AG04450 (cell line): ENCODE measurements around the gene DEFB125. TPM values are rescaled to one million over a fixed set of nuclear protein-coding genes. Genes with fewer than 3 reads are reported as not detected.
A peak's percentile ranks its signal among the peaks of the same experiment; 100 is the strongest.

Experiments used
- CTCF ChIA-PET: fragments of 300-600, 350-600 bp; formaldehyde crosslinking; extraction: SDS; loops from one replicate; lab custom pipeline; 2022; ENCODE audit warnings: antibody characterized with exemption, inconsistent platforms; lab: Charles Lee
- POLR2A ChIA-PET: fragments of 350-600 bp; formaldehyde crosslinking; extraction: SDS; loops from one replicate; lab custom pipeline; 2021; ENCODE audit warnings: antibody characterized with exemption, inconsistent platforms; lab: Yijun Ruan, JAX
- DNase-seq: peaks from one replicate; pipeline ENCODE4 v3.0.0-alpha.2; 2011; ENCODE audit warnings: low read depth, low spot score
- H3K27ac ChIP-seq: one replicate; pipeline ENCODE4 v1.5.1; 2012; ENCODE audit warnings: low read depth, low read length, control low read depth
- H3K27me3 ChIP-seq: one replicate; pipeline ENCODE4 v1.6.0; 2012; ENCODE audit warnings: low read length; ENCODE audit not compliant: control insufficient read depth, insufficient read depth
- H3K4me3 ChIP-seq: 2 replicates; pipeline ENCODE4 v1.5.1; 2011; ENCODE audit warnings: mild to moderate bottlenecking, low read depth, low read length, control low read depth
- H3K9me3 ChIP-seq: 2 replicates; pipeline ENCODE4 v1.5.1; 2012; ENCODE audit warnings: low read length; ENCODE audit not compliant: control insufficient read depth, insufficient read depth
- polyA minus RNA-seq: library from RNA; depleted of rRNA, polyadenylated mRNA; stranded (reverse); fragments of >200 nt; gene quantifications from 2 replicates; pipeline ENCODE4 v1.2.3, GENCODE V29; 2011; rRNA and poly(A)+ RNA removed
- polyA plus RNA-seq: library from polyadenylated mRNA; depleted of rRNA; stranded (reverse); fragments of >200 nt; gene quantifications from 2 replicates; pipeline ENCODE4 v1.2.3, GENCODE V29; 2011; rRNA removed
- TF ChIP-seq, protein P1 (sequence below): IDR thresholded peaks from 2 replicates; pipeline ENCODE4 v1.5.1; 2011; ENCODE audit warnings: low read depth, low read length, control low read depth, inconsistent platforms

Gene DEFB125, protein sequence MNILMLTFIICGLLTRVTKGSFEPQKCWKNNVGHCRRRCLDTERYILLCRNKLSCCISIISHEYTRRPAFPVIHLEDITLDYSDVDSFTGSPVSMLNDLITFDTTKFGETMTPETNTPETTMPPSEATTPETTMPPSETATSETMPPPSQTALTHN
- polyA plus RNA-seq (not detected in 2 replicates), polyA minus RNA-seq (not detected in 2 replicates)

DNA sequence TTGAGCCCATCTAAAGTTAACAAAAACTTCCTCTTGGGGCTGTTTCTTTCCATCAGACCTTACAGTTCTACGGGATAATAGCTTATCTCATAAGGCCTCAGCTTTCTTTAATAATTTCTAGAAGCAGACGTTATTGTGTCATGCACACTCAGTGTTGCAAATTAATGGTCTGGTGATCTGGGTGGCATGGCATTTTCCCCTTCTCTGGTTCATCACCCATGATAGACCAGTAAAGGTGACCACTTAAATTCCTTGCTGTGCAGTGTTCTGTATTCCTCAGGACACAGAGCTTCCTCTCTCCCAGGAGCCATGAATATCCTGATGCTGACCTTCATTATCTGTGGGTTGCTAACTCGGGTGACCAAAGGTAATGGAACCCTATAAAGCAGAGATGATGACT lies at the start of gene DEFB125:
Gene DEFB125 (plus strand): TSS at position 272 of the 400 bp plus-strand sequence. CDS start 38 bp downstream, at position 310.
- Histone ChIP-seq H3K4me3 (no peak within 1 kb of the TSS), H3K27me3 (peaks cover 4% of the 10 kb centered on the region), H3K9me3 (no peaks in the 10 kb centered on the region), H3K27ac (no peak within 1 kb of the TSS)
- DNase-seq = no peak
- POLR2A ChIA-PET = no interaction called here
- TF ChIP-seq, protein P1, sequence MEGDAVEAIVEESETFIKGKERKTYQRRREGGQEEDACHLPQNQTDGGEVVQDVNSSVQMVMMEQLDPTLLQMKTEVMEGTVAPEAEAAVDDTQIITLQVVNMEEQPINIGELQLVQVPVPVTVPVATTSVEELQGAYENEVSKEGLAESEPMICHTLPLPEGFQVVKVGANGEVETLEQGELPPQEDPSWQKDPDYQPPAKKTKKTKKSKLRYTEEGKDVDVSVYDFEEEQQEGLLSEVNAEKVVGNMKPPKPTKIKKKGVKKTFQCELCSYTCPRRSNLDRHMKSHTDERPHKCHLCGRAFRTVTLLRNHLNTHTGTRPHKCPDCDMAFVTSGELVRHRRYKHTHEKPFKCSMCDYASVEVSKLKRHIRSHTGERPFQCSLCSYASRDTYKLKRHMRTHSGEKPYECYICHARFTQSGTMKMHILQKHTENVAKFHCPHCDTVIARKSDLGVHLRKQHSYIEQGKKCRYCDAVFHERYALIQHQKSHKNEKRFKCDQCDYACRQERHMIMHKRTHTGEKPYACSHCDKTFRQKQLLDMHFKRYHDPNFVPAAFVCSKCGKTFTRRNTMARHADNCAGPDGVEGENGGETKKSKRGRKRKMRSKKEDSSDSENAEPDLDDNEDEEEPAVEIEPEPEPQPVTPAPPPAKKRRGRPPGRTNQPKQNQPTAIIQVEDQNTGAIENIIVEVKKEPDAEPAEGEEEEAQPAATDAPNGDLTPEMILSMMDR = no peak
- CTCF ChIA-PET = no interaction called here

DNA sequence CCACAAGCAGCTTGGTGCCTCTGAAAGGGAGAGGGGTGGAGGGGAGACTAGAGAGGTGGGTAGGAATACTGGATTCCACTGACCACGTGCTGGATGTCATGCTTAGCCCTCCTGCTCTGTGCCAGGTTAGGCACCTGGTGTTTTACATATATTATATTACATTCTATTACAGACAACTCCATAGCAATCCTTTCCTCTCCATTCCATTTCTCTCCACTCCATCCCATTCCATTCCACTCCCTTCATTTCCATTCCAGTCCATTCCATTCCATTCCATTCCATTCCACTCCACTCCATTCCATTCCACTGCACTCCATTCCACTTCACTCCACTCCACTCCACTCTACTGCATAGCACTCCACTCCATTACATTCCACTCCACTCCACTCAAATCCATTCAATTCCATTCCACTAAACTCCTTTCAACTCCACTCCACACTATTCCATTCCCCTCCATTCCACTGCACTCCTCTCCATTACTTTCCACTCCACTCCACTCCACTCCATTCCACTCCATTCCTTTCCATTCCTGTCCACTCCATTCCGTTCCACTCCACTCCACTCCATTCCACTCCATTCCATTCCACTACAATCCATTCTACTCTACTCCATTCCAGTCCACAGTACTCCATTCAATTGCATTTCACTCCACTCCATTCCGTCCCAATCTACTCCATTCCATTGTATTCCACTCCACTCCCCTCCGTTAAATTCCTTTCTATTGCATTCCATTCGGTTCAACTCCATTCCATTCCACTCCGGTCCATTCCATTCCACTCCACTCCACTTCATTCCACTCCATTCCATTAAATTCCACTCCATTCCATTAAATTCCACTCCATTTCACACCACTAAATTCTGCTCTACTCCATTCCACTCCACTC lies 27.2 kb upstream of the DEFB125 start:
- H3K27ac ChIP-seq = peak overlapping the region; percentile 73
- DNase-seq = no peak

DNA sequence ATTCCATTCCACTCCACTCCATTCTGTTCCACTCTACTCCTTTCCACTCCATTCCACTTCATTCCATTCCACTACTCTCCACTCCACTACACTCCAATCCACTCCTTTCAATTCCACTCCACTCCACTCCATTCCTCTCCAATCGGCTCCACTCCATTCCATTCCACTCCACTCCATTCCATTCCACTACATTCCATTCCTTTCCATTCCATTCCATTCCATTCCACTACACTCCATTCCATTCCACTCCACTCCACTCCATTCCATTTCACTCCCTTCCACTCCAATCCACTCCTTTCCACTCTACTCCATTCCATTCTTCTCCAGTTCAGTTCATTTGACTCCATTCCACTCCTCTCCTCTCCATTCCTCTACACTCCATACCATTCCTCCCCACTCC lies 26.2 kb upstream of the DEFB125 start:
- TF ChIP-seq, protein P1 = no peak
- no peaks in the 10 kb centered on the region for H3K27me3 ChIP-seq
- no peak for DNase-seq
- CTCF ChIA-PET = no interaction called here
- POLR2A ChIA-PET = no interaction called here
- H3K4me3 ChIP-seq = no peak overlapping the region
- H3K9me3 ChIP-seq = peaks cover 49% of the 10 kb centered on the region
- no peak overlapping the region for H3K27ac ChIP-seq

More for the DNA sequence above, 27.2 kb upstream of the DEFB125 start:
- H3K27me3 ChIP-seq = no peaks in the 10 kb centered on the region
- no peak overlapping the region for H3K4me3 ChIP-seq
- ChIA-PET CTCF (no interaction called here), POLR2A (no interaction called here)
- peaks cover 44% of the 10 kb centered on the region for H3K9me3 ChIP-seq
- TF ChIP-seq, protein P1 = no peak

DNA sequence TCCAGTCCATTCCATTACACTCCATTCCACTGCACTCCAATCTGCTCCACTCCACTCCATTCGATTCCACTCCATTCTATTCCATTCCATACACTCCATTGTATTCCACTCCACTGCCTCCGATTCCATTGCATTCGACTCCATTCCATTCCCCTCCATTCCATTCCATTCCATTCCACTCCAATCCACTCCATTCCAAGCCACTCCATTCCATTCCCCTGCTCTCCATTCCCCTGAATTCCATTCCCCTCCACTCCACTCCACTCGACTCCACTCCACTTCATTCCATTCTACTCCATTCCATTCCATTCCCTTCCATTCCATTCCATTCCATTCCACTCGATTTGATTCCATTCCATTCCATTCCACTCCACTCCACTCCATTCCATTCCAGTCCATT lies 25.7 kb upstream of the DEFB125 start:
- TF ChIP-seq, protein P1 = no peak
- H3K4me3 ChIP-seq = no peak overlapping the region
- H3K9me3 ChIP-seq = peaks cover 53% of the 10 kb centered on the region
- ChIA-PET CTCF (no interaction called here), POLR2A (no interaction called here)
- no peak for DNase-seq
- H3K27ac ChIP-seq = no peak overlapping the region
- no peaks in the 10 kb centered on the region for H3K27me3 ChIP-seq

DNA sequence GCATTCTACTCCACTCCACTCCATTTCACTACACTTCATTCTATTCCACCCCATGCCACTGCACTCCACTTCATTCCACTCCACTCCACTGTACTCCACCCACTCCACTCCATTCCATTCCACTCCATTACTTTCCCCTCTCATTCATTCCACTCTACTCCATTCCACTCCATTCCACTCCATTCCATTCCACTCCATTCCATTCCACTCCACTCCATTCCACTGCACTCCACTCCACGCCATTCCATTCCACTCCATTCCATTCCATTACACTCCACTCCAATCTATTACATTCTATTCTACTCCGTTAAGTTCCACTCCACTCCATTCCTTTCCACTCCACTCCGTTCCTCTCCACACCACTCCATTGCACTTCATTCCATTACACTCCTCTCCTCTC lies 25.0 kb upstream of the DEFB125 start:
- DNase-seq = no peak
- TF ChIP-seq, protein P1 = no peak
- no peaks in the 10 kb centered on the region for H3K27me3 ChIP-seq
- ChIA-PET POLR2A (no interaction called here), CTCF (no interaction called here)
- peaks cover 55% of the 10 kb centered on the region for H3K9me3 ChIP-seq
- H3K27ac ChIP-seq = no peak overlapping the region
- no peak overlapping the region for H3K4me3 ChIP-seq
